HG03432 (cell line): Measurements from ENCODE around the gene TOM1L2.

ENCODE experiments used
- ATAC-seq: cut with Tn5 transposase; IDR thresholded peaks from one replicate; pipeline ENCODE4 v1.9.1; 2021; ENCODE audit warnings: mild to moderate bottlenecking, moderate library complexity; ENCODE audit not compliant: unreplicated experiment

Gene TOM1L2

DNA sequence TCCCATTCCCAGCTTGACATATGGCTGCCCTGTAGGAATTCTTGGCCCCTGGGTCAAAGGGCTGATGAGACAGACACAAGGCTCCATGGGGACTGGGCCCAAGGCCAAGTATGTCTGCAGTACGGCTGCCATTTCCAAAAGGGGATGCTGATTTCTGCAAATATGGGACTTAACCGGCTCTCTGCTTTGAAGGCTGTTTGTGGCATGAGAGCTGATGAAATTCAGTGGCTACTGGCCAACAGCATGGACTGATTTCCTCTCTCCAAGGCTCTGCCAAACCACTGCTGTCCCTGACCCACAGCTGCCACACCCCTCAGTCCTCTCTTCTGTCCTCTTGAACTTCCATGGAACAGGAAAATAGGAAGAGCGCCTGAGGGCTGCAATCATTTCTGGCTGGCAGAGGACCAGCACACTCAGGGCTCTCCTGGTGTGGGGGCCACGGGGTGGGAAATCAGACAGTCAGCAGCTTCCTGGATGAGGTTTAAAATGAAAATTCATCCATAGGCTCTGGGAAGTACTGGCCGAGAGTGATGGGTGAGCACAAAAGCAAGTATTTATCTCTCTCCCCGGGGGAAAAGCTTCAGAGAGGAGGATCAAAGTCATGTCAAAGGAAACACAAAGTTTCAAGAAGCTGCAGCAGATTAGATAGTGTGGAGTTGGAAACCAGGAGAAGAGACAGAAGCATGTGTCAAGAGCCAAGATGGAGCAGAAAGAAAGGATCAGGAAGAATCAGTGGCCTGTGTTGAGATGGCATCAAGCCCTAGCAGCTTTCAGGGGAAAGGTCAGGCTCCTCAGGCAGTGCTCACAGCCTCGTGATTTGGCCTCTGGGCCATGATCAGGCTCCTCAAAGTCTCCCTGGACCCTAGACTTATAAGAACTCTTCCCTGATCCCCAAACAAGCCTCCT is 71.3 kb downstream of the TOM1L2 start:
- ATAC-seq = no peak

DNA sequence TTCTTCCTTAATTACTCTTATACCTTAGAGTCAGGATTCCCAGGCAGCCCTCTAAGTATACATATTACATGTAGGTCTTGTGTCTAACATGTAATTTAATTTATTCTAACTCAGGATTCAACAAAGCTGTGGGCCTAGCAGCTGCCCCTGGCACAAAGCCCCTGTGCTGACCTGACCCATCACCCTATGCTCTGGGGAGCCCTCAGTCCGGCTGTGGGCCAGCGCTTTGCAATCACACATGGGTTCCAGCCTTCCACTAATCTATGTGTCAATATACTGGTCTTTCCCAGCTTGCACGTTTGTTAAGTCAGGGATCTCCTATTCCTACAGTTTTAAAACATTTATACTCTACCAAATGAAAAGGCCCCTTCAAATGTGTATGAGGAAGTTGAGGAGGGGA is 72.7 kb downstream of the TOM1L2 start:
- ATAC-seq = no peak

DNA sequence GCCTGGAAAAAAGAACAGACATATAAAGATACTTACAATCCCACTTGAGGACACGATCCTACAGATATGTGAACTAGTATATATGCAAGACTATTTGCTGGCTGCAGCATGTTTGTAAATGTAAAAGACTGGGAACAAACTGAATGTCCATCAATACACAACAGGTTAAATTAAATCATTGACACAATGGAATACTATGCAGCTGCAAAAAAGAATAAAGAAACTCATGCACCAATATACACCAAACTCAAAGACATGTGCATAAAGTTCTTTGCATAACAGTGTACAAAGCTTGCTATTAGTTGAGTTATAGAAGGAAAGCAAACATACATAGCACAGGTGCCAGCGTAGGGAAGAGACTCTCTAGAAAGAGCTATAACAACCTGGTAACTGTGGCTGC is 73.5 kb downstream of the TOM1L2 start:
- ATAC-seq = no peak

DNA sequence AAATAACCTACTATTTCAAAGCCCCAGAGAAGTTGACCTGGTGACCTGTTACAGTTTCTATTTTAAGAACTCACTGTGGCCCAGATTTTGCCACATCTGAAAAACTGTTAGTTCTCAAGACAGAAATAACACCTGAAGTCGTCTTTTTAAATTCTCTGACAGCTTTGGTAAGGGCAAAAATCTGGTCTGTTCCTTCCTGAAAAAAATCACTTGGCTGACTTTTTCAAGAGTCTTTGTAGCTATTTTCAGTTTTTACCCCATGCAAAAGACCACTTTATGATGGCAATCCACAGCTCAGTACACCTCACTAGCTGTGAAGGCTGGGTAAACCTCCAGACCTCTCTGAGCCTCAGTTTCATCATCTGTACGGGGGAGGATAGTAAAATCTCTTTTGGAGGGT is 74.8 kb downstream of the TOM1L2 start:
- ATAC-seq = peak; percentile 50

DNA sequence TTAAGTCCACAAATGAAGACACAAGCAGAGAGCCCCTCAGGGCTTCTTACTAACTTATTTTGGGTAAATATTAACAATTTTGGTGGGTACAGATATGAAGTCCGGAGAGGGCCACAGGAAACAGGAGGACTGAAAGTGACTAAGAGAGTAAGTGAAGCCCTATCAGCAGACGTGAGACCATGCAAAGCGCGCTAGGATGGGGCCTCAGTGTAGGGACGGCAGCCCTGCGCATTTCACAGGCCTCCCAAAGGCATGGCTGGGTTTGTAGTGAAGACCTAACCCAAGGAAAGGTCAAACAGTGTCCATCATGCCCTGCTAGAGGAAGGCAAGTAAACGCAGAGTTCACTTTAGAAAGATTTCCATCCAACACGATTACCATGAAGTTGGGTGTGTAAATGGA is 75.5 kb downstream of the TOM1L2 start:
- ATAC-seq = no peak

DNA sequence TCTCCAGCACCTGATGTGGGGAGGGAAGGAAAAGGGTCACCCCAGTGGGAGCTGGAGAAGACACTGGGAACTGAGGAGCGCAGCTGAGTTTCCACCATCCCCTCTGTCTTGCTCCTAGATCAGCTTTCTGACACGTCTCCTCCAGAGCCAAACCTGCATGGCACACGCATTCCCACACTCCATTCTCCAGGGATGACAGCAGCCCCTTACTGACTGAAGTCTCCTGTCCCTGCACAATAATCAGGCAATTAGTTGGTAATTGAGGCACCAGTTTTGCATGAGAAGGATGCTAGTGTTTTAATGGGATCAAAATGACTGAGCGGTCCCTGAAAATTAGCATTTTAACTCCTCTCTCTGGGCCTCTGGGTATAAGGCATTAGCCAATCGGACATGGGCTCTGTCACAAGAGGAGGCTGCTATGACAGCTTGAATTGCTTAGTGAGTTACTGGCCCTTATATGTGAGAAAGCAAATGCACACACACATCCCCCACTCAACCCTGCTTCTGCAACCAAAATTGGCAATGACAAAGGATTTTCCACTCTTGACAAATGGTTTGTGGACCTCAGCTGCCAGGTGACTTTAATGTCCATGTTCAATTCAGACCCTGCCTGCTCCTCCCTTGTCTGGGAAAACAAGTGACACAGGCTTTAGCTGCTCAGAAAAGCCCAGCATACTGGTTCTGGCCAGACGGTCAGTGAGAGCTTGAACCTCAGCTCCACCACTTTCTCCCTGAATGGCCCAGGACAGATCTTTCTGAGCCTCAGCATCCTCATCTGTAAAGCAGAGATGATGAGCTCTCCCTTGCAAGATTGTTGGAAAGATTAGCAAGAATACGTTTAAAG is 78.2 kb downstream of the TOM1L2 start:
- no peak for ATAC-seq

DNA sequence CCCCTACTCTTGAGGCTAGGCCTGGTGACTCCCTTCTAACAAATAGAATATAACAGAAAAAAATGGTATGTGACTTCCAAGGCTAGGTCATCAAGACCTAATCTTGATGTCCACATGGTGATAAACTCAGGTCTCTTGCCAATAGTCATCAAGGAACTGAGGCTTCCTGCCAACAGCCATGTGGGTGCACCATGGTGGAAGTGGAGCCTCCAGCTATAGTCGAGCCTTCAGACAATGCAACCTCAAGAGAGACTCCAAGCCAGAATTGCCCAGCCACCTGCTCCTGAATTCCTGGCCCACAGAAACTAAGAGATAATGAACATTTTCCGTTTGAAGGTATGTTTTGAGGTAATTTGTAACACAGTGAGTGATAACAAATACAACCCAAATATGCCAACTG is 79.5 kb downstream of the TOM1L2 start:
- no peak for ATAC-seq

DNA sequence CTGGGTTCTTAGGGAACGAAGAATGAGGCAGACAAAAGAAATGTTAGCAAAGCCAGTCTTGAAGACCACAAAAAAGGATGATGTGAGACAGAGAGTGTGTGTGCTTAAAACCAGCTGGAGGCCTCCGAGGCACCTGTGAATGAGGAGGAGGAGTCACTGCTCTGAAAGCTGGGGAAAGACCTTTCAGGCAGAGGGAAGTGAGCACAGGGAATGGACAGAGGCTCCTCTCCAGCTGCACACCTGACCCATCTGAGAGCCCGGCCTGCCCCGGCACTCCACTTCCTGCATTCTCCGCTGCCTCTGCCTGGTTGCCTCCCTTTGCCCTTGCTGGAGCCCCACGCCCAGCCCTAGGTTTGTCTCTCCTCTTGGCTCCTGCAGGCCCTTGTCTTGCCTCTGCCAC is 80.2 kb downstream of the TOM1L2 start:
- no peak for ATAC-seq

DNA sequence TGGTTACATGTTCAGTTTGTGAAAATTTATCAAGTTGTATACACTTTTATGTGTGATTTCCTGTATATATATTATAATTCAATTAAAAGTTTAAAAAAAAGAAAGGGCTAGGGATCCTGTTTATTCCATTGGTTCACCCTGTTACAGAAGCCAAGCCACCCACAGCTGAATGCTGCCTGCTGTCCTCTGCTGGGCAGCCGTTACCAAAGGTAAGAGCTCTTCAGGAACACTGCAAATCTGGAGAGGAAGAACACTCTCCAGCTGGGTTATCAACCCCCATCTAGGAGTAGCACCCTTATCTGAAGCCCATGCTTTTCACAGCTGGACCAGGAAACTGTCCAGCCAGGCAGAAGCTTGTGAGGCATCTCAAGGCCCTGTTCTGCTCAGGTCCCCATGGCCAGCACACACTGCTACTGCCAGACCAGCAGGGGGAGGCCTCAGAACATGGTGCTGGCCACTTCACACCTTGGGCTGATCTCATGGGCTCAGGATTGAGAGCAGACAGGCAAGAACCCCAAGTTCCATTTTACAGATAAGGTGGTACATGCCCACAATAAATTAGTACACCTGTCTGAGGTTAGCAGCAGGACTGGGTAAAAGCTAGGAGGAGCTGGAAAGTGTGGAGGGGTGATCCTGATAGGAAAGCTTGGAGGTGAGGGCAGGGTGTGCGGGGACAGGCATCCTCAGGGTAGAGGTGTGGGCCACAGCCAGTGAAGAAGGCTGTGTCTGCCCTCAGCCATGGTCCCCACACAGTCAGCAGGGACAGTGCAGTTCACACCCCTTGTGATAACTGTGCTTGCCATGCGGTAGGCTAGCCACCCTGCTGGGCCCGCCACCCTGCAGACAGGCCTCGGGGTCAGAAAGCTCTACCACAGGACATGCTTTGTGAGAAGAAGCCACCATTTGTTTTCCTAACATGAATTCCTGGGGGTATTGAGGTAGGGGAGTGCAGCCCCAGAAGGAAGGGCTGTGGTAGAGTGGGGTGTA is 81.1 kb downstream of the TOM1L2 start:
- no peak for ATAC-seq

DNA sequence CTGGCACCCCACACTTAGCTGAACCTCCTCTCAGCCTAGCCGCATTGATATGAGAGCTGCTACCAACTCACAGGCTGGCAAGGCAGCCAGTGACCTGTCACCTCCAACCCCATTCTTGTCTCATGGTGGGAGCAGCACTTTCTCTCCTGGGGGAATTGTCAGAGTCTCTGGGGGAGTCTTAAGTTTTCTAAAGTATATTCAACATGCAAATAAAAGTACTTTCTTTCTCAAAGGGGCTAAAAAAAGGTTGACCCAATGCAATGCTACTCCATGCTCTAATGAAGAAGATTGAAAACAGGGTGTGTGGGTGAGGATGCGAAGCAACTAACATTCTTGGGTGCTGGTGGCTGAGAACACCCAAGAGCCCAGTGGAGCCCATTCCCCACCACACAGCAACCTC is 82.3 kb downstream of the TOM1L2 start:
- ATAC-seq = no peak

DNA sequence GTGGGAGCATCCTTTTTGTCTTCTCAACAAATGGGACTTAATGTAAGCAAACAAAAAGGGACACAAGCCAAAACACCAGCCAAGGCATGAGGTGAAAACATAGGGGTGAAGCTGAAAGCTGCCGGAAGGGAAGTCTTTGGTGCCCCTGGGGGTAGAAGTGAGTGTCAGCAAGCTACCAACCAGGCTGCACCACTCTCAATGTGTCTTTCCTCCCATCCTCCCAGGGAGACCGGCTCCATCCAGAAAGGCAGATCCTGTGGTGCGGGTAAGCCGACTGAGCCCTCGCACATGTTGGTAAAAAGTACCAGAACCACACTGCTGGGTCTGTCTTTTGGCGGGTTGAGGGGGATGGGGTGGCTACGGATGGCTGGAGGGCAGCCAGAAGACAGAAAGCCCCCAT is 83.4 kb downstream of the TOM1L2 start:
- no peak for ATAC-seq

DNA sequence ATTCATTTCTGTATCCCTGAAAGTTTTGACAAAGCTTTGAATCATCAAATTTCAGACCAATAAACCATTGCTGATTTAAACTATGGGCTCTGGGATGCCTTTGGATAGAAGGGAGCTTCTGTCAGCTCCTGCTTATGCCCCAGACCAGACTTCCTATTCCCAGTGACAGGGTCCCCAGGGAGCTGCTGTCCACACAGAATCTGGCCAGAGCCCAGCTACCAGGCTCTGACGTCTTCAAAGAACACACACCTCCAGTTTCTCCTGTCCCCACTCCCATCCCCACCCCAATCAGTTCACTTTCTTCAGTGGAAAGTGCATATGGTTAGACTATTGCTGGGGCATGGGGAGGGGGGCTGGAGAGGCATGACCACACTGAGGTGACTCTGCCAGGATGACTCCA is 83.8 kb downstream of the TOM1L2 start:
- ATAC-seq = no peak

DNA sequence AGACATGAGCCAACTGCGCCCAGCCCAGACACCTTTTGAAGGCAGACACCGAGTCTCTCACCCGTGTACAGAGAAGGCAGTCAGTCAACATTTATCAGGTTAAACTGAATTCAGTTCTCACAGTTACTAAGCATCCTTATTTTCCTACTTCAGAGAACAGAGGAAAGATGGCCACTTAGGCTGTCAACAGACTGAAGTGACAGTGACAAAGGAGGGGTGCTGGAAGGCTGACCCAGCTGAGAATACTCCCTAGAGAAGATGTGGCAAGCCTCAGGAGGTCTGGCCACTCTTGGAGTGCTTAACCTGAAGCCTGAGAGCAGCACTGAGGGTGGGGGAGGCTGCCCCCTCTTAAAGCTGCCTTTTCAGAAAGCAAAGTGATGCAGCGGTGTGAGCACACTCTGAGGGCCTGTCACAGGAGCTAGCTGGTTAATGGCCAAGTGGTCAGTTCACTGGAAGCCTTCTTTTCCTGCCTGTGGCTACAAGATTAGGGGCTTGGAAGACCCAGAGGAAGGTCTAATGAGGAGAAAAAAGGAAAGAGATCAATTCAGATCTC is 84.4 kb downstream of the TOM1L2 start:
- no peak for ATAC-seq

DNA sequence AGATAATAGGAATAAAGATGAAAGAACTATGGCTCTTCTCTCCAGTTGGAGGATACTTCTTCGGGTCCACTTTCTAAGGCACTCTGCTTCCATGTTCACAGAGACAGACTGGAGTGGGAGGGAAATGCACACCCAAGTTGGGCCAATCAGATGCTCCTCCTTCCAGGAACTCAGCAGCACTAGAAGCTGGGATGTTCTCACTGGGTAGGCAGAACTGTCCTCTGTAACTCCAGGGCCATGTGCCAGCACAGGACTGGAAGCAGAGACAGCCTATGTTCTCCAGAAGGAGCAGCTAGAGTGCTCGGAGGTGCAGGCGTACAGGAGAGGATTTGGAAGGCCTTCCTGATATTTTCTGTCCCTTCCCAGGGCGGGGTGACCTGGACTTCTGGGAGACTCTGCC is 85.5 kb downstream of the TOM1L2 start:
- ATAC-seq = no peak

DNA sequence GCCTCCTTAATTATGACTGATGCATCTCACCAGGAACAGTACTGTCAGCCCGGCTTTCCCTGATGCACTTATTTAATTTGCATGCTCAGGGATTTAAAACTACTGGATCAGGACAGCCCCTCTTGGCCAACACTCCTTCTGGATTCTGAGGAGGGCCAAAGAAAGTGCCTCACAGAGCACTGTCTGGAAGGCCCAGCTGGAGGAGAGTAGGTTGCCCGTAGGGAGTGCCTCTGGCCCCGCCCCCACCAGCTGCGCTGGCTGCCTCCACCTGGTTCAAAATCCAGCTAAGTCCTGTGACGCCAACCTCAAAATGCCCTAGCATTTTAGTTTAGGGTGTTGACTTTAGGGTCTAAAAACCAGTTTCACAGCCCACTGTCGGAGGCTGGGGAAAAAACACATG is 86.0 kb downstream of the TOM1L2 start:
- ATAC-seq = no peak

DNA sequence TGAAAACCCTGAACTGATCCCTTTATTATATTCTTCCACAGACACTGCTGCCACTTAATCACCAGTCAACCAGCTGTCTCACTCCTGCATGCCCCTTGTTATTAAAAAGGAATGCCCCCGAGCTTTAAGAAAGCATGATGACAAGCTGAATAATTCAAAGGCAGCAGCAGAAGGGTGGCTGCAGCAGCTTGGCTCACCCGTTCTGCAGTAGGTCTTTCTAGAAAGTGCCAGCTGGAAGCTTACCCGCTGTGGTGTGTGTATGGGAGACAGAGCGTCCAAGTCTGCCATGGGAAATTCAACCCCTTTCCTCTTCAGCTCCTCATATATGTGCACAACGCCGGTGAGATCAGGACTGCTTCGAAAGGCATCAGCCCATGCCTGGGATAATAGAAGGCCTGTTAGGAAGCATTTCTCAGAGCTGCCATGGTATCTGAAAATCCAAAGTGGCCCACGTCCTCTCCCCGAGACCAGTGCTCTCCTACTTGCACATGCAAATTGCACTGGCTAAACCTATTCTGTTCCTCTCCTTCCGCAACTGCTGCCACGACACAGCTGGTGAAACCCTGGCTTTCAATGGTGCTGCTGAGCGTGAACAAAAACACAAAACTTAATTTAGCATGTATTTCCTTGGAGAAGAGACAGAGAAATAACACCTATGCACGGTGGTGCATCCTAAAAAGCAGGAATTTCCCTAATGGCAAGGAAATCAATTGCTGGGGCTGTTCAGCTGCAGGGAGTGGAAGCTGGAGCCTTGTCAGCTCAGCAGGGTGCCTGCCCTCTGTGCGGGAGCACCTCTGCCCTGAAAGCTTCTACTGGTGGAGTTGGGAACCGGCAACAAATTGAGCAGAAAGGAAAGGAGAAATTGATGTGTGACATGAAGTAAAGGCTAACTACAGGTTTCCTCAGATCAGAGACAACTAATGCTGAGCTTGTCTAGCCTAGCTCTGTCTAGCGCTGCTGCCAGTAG is 87.5 kb downstream of the TOM1L2 start:
- no peak for ATAC-seq

DNA sequence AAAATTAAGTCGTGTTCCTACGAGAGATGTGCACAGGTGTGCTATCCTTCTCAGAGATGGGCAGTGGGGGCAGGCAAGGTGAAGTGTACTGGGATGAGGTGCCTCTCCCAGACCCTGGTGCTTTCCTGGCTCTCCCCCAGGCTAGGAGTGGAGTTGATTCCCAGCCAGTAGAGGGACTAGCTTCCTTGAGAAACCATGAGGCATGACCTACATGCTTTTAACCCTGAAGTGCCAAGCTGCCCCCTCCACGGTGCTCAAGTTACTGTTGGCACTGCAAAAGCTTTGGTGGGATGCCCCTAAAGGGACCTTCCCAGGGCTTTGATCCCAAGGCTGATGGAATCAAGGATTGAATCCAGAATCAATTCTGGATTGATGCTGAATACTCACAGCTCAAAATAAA is 88.4 kb downstream of the TOM1L2 start:
- ATAC-seq = no peak

DNA sequence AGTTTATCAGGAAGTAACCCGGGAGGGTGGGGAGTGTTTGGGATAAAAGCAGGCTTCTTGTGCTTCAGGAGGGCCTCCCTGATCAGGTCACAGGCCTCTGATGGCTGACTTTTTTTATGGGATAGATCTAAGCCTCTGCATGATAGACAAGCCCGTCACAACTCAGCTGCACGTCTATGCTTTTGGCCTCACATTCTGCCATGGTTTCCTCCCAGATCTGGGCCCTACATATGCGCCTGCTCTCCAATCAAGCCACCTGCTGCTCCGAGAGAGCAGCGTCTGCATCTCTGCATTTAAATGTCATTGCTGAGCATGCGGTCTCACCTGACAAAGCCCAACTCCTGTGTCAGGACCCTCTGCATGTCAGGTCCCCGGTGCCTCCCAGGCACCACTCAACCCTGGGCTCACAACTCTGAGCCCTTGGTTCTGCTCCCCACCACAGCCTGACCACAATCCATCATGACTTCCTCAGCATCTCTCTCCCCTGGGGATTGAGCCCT is 90.1 kb downstream of the TOM1L2 start:
- ATAC-seq = no peak

DNA sequence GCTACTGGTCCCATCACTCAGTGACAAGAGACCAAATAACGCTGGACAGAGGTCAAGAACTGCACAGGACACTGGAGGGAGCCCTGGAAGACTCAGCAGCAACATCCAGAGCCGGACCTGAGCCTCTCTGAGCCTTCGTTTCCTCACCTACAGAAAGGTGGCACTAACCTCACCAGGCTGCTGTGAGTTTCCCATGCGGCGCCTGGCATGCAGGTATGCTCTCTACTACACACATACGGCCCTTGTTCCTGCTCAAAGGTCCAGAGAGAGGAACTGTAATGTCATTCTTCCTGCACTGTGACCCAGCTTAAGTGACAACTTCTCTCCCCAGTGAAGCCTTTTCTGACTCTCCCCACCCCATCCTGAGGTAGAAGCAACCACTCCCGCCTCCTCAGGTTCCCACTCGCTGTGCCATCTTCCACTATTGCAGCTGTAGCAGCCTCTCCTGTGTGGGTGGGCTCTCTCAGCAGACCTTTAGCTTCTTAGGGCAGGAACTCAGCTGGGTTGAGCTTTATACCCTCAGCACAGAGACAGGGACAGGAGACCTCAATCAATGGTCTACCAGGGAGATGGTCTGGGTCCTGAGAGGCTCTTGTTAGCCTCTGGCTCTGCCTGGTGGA is 91.5 kb downstream of the TOM1L2 start:
- no peak for ATAC-seq
